SK-N-MC (cell line): Measurements from ENCODE around the gene NEK1.

Source experiments
- EZH2 ChIP-seq: fragments of 200-600 bp; sonication (generic); IDR thresholded peaks from one replicate; pipeline ENCODE4 v1.6.1; 2017; ENCODE audit warnings: antibody characterized with exemption
- FOXP2 ChIP-seq: optimal IDR thresholded peaks from 2 replicates; pipeline ENCODE3; 2011; ENCODE audit warnings: mild to moderate bottlenecking, moderate library complexity; ENCODE audit not compliant: insufficient read depth; ENCODE audit errors: extremely low read length, control extremely low read depth
- POLR2AphosphoS5 ChIP-seq: IDR thresholded peaks from 2 replicates; pipeline ENCODE4 v1.6.1; 2012; ENCODE audit warnings: mild to moderate bottlenecking, low read depth, low read length, borderline replicate concordance

DNA sequence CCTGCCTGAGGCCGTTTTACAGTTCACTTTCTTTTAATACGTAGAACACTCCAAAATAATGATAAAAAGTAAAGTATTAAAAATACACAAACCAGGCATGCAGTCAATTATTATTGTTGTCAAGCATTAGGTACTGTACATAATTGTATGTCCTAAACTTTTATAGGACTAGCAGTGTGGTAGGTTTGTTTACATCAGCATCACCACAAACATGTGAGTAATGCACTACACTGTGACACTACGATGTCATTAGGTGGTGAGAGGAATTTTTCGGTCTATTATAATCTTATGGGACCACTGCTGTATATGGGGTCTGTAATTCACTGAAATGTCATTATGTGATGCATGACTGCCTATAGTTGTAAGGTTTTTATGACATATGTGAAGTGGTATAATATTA lies 192.1 kb downstream of the NEK1 start:
- TF ChIP-seq POLR2AphosphoS5 (no peak), EZH2 (no peak), FOXP2 (no peak)
